Ascending aorta (tissue), 2 donors: Measurements from ENCODE around the gene CRYGC. TPM values are rescaled to one million over a fixed set of nuclear protein-coding genes. Genes with fewer than 3 reads are reported as not detected.

ENCODE experiments used
- DNase-seq, 2 donors: peaks; one replicate each; pipeline ENCODE4 v3.0.0-alpha.2; 2019; ENCODE audit warnings: low spot score in 2 of 2
- H3K27ac ChIP-seq, 2 donors: fragments of 200-600 bp; sonication (generic); one replicate each; pipeline ENCODE4 v1.5.1; 2016 to 2017; ENCODE audit warnings: mild to moderate bottlenecking in 1 of 2
- H3K27me3 ChIP-seq: fragments of 200-600 bp; sonication (generic); one replicate; pipeline ENCODE4 v1.5.1; 2017
- H3K36me3 ChIP-seq, 2 donors: fragments of 200-600 bp; sonication (generic); one replicate each; pipeline ENCODE4 v1.5.1; 2016
- H3K4me1 ChIP-seq, 2 donors: fragments of 200-600 bp; sonication (generic); one replicate each; pipeline ENCODE4 v1.5.1; 2016 to 2017; ENCODE audit warnings: mild to moderate bottlenecking in 1 of 2
- H3K4me3 ChIP-seq, 2 donors: fragments of 200-600 bp; sonication (generic); one replicate each; pipeline ENCODE4 v1.5.1; 2016 to 2017; ENCODE audit warnings: mild to moderate bottlenecking in 1 of 2
- H3K9me3 ChIP-seq, 2 donors: fragments of 200-600 bp; sonication (generic); one replicate each; pipeline ENCODE4 v1.5.1; 2016
- CTCF ChIP-seq, 3 experiments: fragments of 200-600 bp in 2 of 3; fragments of 450-650 bp in 1 of 3; sonication (generic) in 2 of 3; IDR thresholded peaks; one replicate each; pipeline ENCODE4 v1.5.1; 2016 to 2019; ENCODE audit warnings: antibody characterized with exemption in 3 of 3, mild to moderate bottlenecking in 1 of 3, moderate library complexity in 1 of 3
- intact Hi-C: fragments of 100-400 bp; cut with DNase I; formaldehyde crosslinking; loops from one replicate; pipeline ENCODE4 v1.15.1; 2023
- total RNA-seq: library from RNA; depleted of rRNA; stranded (reverse); fragments of >200 nt; gene quantifications from one replicate; pipeline ENCODE4 v1.1.0, GENCODE V29; 2016

The CRYGC gene
- total RNA-seq, 1 donor from 2014 or later, result not detected

- Histone ChIP-seq H3K9me3 (no peaks in the 10 kb centered on the region), H3K27me3 (no peaks in the 10 kb centered on the region), H3K27ac (no peak overlapping the region), H3K4me3 (no peak overlapping the region), H3K4me1 (no peaks in the 10 kb centered on the region), H3K36me3 (no peaks in the 10 kb centered on the region)
- intact Hi-C loops, result no loop called here
- no peak for TF ChIP-seq CTCF (IDR thresholded peaks at IDR 0.05)
- no peak for DNase-seq
These were observed 32.3 kb downstream of the CRYGC start for GRCh38 chr2:208097313-208097712.

- H3K4me1 ChIP-seq, result no peaks in the 10 kb centered on the region
- intact Hi-C loops, result no loop called here
- no peaks in the 10 kb centered on the region for H3K36me3 ChIP-seq
- no peak overlapping the region for H3K27ac ChIP-seq
- no peaks in the 10 kb centered on the region for H3K27me3 ChIP-seq
- TF ChIP-seq CTCF (IDR thresholded peaks at IDR 0.05), result no peak
- no peaks in the 10 kb centered on the region for H3K9me3 ChIP-seq
- H3K4me3 ChIP-seq, result no peak overlapping the region
- DNase-seq, result no peak
These were observed 33.5 kb downstream of the CRYGC start for GRCh38 chr2:208096080-208096479.

- Histone ChIP-seq H3K36me3 (no peaks in the 10 kb centered on the region), H3K4me3 (no peak overlapping the region), H3K27me3 (no peaks in the 10 kb centered on the region), H3K4me1 (no peaks in the 10 kb centered on the region), H3K9me3 (no peaks in the 10 kb centered on the region), H3K27ac (no peak overlapping the region)
- intact Hi-C loops, result no loop called here
- DNase-seq, result no peak
- no peak for TF ChIP-seq CTCF (IDR thresholded peaks at IDR 0.05)
These were observed 36.5 kb downstream of the CRYGC start for GRCh38 chr2:208093128-208093527.

- no peak for TF ChIP-seq CTCF (IDR thresholded peaks at IDR 0.05)
- H3K27ac ChIP-seq, result no peak overlapping the region
- H3K4me3 ChIP-seq, result no peak overlapping the region
- H3K27me3 ChIP-seq, result no peaks in the 10 kb centered on the region
- DNase-seq, result no peak
- intact Hi-C loops, result no loop called here
- no peaks in the 10 kb centered on the region for H3K9me3 ChIP-seq
- H3K4me1 ChIP-seq, result no peaks in the 10 kb centered on the region
- no peaks in the 10 kb centered on the region for H3K36me3 ChIP-seq
These were observed 37.4 kb downstream of the CRYGC start for GRCh38 chr2:208092093-208092832.

GRCh38 chr2:208090420-208090819, 39.2 kb downstream of the CRYGC start:
- Histone ChIP-seq H3K27ac (no peak overlapping the region), H3K27me3 (no peaks in the 10 kb centered on the region), H3K36me3 (no peaks in the 10 kb centered on the region), H3K4me1 (no peaks in the 10 kb centered on the region), H3K4me3 (no peak overlapping the region), H3K9me3 (no peaks in the 10 kb centered on the region)
- no peak for DNase-seq
- TF ChIP-seq CTCF (IDR thresholded peaks at IDR 0.05), result no peak
- intact Hi-C loops, result no loop called here

GRCh38 chr2:208086029-208086428, 43.6 kb downstream of the CRYGC start:
- H3K4me1 ChIP-seq, result no peaks in the 10 kb centered on the region
- no peaks in the 10 kb centered on the region for H3K27me3 ChIP-seq
- no peak overlapping the region for H3K27ac ChIP-seq
- no peak for TF ChIP-seq CTCF (IDR thresholded peaks at IDR 0.05)
- no peaks in the 10 kb centered on the region for H3K36me3 ChIP-seq
- no peaks in the 10 kb centered on the region for H3K9me3 ChIP-seq
- H3K4me3 ChIP-seq, result no peak overlapping the region
- intact Hi-C loops, result no loop called here
- no peak for DNase-seq
